DMS114 treated with DMSO at 0.1 percent for 48 hours (cell line): ENCODE measurements around the gene PI4K2B.
"Not testable (repeated sequence)": the region's sequence is repeated elsewhere in the genome, so short reads cannot be mapped to it uniquely, and the experiment has no call there.

ENCODE experiments used
- DNase-seq: peaks from one replicate; lab custom pipeline; 2025; ENCODE audit not compliant: unreplicated experiment; lab: John Stamatoyannopoulos, UW

PI4K2B gene

GRCh38 chr4:25240754-25241210 is 6.9 kb downstream of the PI4K2B start:
- not testable (repeated sequence) for DNase-seq

- DNase-seq = not testable (repeated sequence)
Observed at GRCh38 chr4:25242195-25242594, 8.4 kb downstream of the PI4K2B start.

- DNase-seq = no peak
Observed at GRCh38 chr4:25245181-25245580, 11.3 kb downstream of the PI4K2B start.

- no peak for DNase-seq
Observed at GRCh38 chr4:25246680-25247611, 13.1 kb downstream of the PI4K2B start.

- DNase-seq = not testable (repeated sequence)
Observed at GRCh38 chr4:25248875-25249274, 15.0 kb downstream of the PI4K2B start.

- DNase-seq = not testable (repeated sequence)
Observed at GRCh38 chr4:25249494-25249893, 15.7 kb downstream of the PI4K2B start.

GRCh38 chr4:25252230-25253070 is 18.6 kb downstream of the PI4K2B start:
- no peak for DNase-seq

GRCh38 chr4:25253071-25253445 is 19.2 kb downstream of the PI4K2B start:
- no peak for DNase-seq

- not testable (repeated sequence) for DNase-seq
Observed at GRCh38 chr4:25253786-25254185, 20.0 kb downstream of the PI4K2B start.

- no peak for DNase-seq
Observed at GRCh38 chr4:25258980-25259578, 25.2 kb downstream of the PI4K2B start.

GRCh38 chr4:25271866-25272265 is 38.0 kb downstream of the PI4K2B start:
- no peak for DNase-seq

- DNase-seq = no peak
Observed at GRCh38 chr4:25280210-25280609, 46.4 kb downstream of the PI4K2B start.

GRCh38 chr4:25283948-25284347 is 50.1 kb downstream of the PI4K2B start:
- no peak for DNase-seq

- no peak for DNase-seq
Observed at GRCh38 chr4:25284466-25284865, 50.6 kb downstream of the PI4K2B start.

- no peak for DNase-seq
Observed at GRCh38 chr4:25290490-25291067, 56.7 kb downstream of the PI4K2B start.

GRCh38 chr4:25291158-25291733 is 57.4 kb downstream of the PI4K2B start:
- no peak for DNase-seq

GRCh38 chr4:25297528-25298242 is 63.9 kb downstream of the PI4K2B start:
- DNase-seq = no peak

- DNase-seq = no peak
Observed at GRCh38 chr4:25299476-25300203, 65.8 kb downstream of the PI4K2B start.

GRCh38 chr4:25301471-25301870 is 67.6 kb downstream of the PI4K2B start:
- DNase-seq = no peak
